ENCODE data around the gene RCHY1.

GRCh38 chr4:75434105-75434504 is 80.1 kb downstream of the RCHY1 start:
- TF ChIP-seq, protein P1, sequence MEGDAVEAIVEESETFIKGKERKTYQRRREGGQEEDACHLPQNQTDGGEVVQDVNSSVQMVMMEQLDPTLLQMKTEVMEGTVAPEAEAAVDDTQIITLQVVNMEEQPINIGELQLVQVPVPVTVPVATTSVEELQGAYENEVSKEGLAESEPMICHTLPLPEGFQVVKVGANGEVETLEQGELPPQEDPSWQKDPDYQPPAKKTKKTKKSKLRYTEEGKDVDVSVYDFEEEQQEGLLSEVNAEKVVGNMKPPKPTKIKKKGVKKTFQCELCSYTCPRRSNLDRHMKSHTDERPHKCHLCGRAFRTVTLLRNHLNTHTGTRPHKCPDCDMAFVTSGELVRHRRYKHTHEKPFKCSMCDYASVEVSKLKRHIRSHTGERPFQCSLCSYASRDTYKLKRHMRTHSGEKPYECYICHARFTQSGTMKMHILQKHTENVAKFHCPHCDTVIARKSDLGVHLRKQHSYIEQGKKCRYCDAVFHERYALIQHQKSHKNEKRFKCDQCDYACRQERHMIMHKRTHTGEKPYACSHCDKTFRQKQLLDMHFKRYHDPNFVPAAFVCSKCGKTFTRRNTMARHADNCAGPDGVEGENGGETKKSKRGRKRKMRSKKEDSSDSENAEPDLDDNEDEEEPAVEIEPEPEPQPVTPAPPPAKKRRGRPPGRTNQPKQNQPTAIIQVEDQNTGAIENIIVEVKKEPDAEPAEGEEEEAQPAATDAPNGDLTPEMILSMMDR (IDR thresholded peaks at IDR 0.05), result no peak
- TF ChIP-seq POLR2A (IDR thresholded peaks at IDR 0.05), result no peak
